ENCODE measurements around the gene TMEM255B. TPM values are rescaled to one million over a fixed set of nuclear protein-coding genes. Genes with fewer than 3 reads are reported as not detected.

TMEM255B gene
- total and polyA plus RNA-seq, 7 experiments from 2014 or later = 0.08 to 3.3 (median 1.3) TPM; not detected in 1

GRCh38 chr13:113739527-113740285 is 19.3 kb upstream of the TMEM255B start:
- DNase-seq (no peak), ATAC-seq (no peak)
- ChIA-PET CTCF (no interaction called here), POLR2A (no interaction called here)
- Mint-ChIP-seq H3K4me3 (no peak overlapping the region), H3K4me1 (peaks cover 9 to 26% (median 24%) of the 10 kb centered on the region in 7 donors), H3K27me3 (peaks cover 5 to 36% (median 15%) of the 10 kb centered on the region in 5 donors), H3K36me3 (no peaks in the 10 kb centered on the region), H3K9me3 (no peaks in the 10 kb centered on the region), H3K27ac (no peak overlapping the region)
- peaks cover 0 to 19% of the 10 kb centered on the region in 2 donors for H3K4me1 ChIP-seq (ENCODE audit: control insufficient read depth in 2 of 2, insufficient read depth in 2 of 2, low read length in 2 of 2)
- no peak overlapping the region for H3K4me3 ChIP-seq (ENCODE audit: low read length)
- intact Hi-C loops (cut with micrococcal nuclease) = loop anchor here in 1 of 2 donors (2.0 kb wide), 1 partner anchor 19 kb away; the partner anchor contains the start of gene TMEM255B
- no peak overlapping the region for H3K27ac ChIP-seq (ENCODE audit: low read depth, low read length)
- no peaks in the 10 kb centered on the region for H3K27me3 ChIP-seq (ENCODE audit: control insufficient read depth in 2 of 2, insufficient read depth in 2 of 2, low read length in 2 of 2)
- H3K36me3 ChIP-seq (ENCODE audit: control insufficient read depth in 2 of 3, insufficient read depth in 3 of 3, low read length in 3 of 3) = no peaks in the 10 kb centered on the region
- H3K9me3 ChIP-seq (ENCODE audit: control insufficient read depth in 2 of 3, low read length in 3 of 3) = no peaks in the 10 kb centered on the region

- Histone ChIP-seq H3K27ac (ENCODE audit: low read depth, low read length) (no peak overlapping the region), H3K36me3 (ENCODE audit: control insufficient read depth in 2 of 3, insufficient read depth in 3 of 3, low read length in 3 of 3) (no peaks in the 10 kb centered on the region), H3K9me3 (ENCODE audit: control insufficient read depth in 2 of 3, low read length in 3 of 3) (no peaks in the 10 kb centered on the region), H3K4me1 (ENCODE audit: control insufficient read depth in 2 of 2, insufficient read depth in 2 of 2, low read length in 2 of 2) (peaks cover 0 to 19% of the 10 kb centered on the region in 2 donors), H3K27me3 (ENCODE audit: control insufficient read depth in 2 of 2, insufficient read depth in 2 of 2, low read length in 2 of 2) (no peaks in the 10 kb centered on the region), H3K4me3 (ENCODE audit: low read length) (no peak overlapping the region)
- H3K4me3 Mint-ChIP-seq = peak overlapping the region in 1 of 10 donors; percentile 63
- intact Hi-C loops (cut with micrococcal nuclease) = loop anchor here in 1 of 2 donors (2.0 kb wide), 1 partner anchor 19 kb away; the partner anchor contains the start of gene TMEM255B
- H3K27me3 Mint-ChIP-seq = peaks cover 5 to 38% (median 19%) of the 10 kb centered on the region in 5 donors
- H3K27ac Mint-ChIP-seq = no peak overlapping the region
- no peaks in the 10 kb centered on the region for H3K36me3 Mint-ChIP-seq
- H3K4me1 Mint-ChIP-seq = peaks cover 9 to 29% (median 25%) of the 10 kb centered on the region in 7 donors
- POLR2A ChIA-PET = no interaction called here
- no peaks in the 10 kb centered on the region for H3K9me3 Mint-ChIP-seq
- DNase-seq (no peak), ATAC-seq (no peak)
- CTCF ChIA-PET = no interaction called here
Observed at GRCh38 chr13:113740286-113740556, 18.8 kb upstream of the TMEM255B start.

- peak overlapping the region in 5 of 10 donors; percentile 63 to 77 (median 70) for H3K4me3 Mint-ChIP-seq
- Histone ChIP-seq H3K27me3 (ENCODE audit: control insufficient read depth in 2 of 2, insufficient read depth in 2 of 2, low read length in 2 of 2) (no peaks in the 10 kb centered on the region), H3K36me3 (ENCODE audit: control insufficient read depth in 2 of 3, insufficient read depth in 3 of 3, low read length in 3 of 3) (no peaks in the 10 kb centered on the region), H3K4me1 (ENCODE audit: control insufficient read depth in 2 of 2, insufficient read depth in 2 of 2, low read length in 2 of 2) (peaks cover 0 to 19% of the 10 kb centered on the region in 2 donors), H3K4me3 (ENCODE audit: low read length) (no peak overlapping the region), H3K9me3 (ENCODE audit: control insufficient read depth in 2 of 3, low read length in 3 of 3) (no peaks in the 10 kb centered on the region), H3K27ac (ENCODE audit: low read depth, low read length) (no peak overlapping the region)
- intact Hi-C loops (cut with micrococcal nuclease) = loop anchor here in 1 of 2 donors (2.0 kb wide), 1 partner anchor 18 kb away; the partner anchor contains the start of gene TMEM255B
- no peaks in the 10 kb centered on the region for H3K9me3 Mint-ChIP-seq
- H3K4me1 Mint-ChIP-seq = peaks cover 9 to 29% (median 25%) of the 10 kb centered on the region in 7 donors
- no peak overlapping the region for H3K27ac Mint-ChIP-seq
- ATAC-seq = no peak
- ChIA-PET CTCF (interaction anchor here (1.2 kb wide), 1 partner anchor 14 kb away, joined by 3 read pairs; no protein-coding TSS in a partner anchor), POLR2A (interaction anchor here (0.7 to 0.9 kb wide), 2 partner anchors 16 to 94 kb away, joined by 3 read pairs; no protein-coding TSS in a partner anchor)
- DNase-seq = no peak
- H3K36me3 Mint-ChIP-seq = no peaks in the 10 kb centered on the region
- H3K27me3 Mint-ChIP-seq = peaks cover 5 to 38% (median 19%) of the 10 kb centered on the region in 5 donors
Observed at GRCh38 chr13:113740661-113741060, 18.4 kb upstream of the TMEM255B start.

GRCh38 chr13:113741191-113741668 is 17.8 kb upstream of the TMEM255B start:
- peak overlapping the region in 3 of 9 donors; percentile 0 to 76 (median 65) for H3K27ac Mint-ChIP-seq
- H3K9me3 Mint-ChIP-seq = no peaks in the 10 kb centered on the region
- no peaks in the 10 kb centered on the region for H3K9me3 ChIP-seq (ENCODE audit: control insufficient read depth in 2 of 3, low read length in 3 of 3)
- intact Hi-C loops (cut with micrococcal nuclease) = loop anchor here in 1 of 2 donors (2.0 kb wide), 1 partner anchor 18 kb away; the partner anchor contains the start of gene TMEM255B
- H3K27me3 Mint-ChIP-seq = peaks cover 5 to 38% (median 19%) of the 10 kb centered on the region in 5 donors
- peaks cover 0 to 19% of the 10 kb centered on the region in 2 donors for H3K4me1 ChIP-seq (ENCODE audit: control insufficient read depth in 2 of 2, insufficient read depth in 2 of 2, low read length in 2 of 2)
- DNase-seq (peak in 6 of 9 donors; percentile 31 to 48 (median 43)), ATAC-seq (peak; percentile 67)
- no peaks in the 10 kb centered on the region for H3K36me3 ChIP-seq (ENCODE audit: control insufficient read depth in 2 of 3, insufficient read depth in 3 of 3, low read length in 3 of 3)
- H3K27ac ChIP-seq (ENCODE audit: low read depth, low read length) = no peak overlapping the region
- H3K4me3 Mint-ChIP-seq = peak overlapping the region; percentile 23 to 77 (median 67)
- peaks cover 9 to 29% (median 25%) of the 10 kb centered on the region in 7 donors for H3K4me1 Mint-ChIP-seq
- no peak overlapping the region for H3K4me3 ChIP-seq (ENCODE audit: low read length)
- ChIA-PET CTCF (interaction anchor here (0.6 to 1.2 kb wide), 2 partner anchors 15 to 487 kb away, joined by 3 read pairs; no protein-coding TSS in a partner anchor), POLR2A (interaction anchor here (0.7 to 0.9 kb wide), 2 partner anchors 16 to 94 kb away, joined by 3 read pairs; no protein-coding TSS in a partner anchor)
- no peaks in the 10 kb centered on the region for H3K27me3 ChIP-seq (ENCODE audit: control insufficient read depth in 2 of 2, insufficient read depth in 2 of 2, low read length in 2 of 2)
- H3K36me3 Mint-ChIP-seq = no peaks in the 10 kb centered on the region

- CTCF ChIA-PET = interaction anchor here (0.6 kb wide), 1 partner anchor 486 kb away, joined by 3 read pairs; no protein-coding TSS in a partner anchor
Observed at GRCh38 chr13:113742000-113742441, 17.0 kb upstream of the TMEM255B start.

GRCh38 chr13:113742445-113743120 is 16.4 kb upstream of the TMEM255B start:
- no peaks in the 10 kb centered on the region for H3K36me3 Mint-ChIP-seq

More at GRCh38 chr13:113742000-113742441, 17.0 kb upstream of the TMEM255B start:
- H3K27me3 ChIP-seq (ENCODE audit: control insufficient read depth in 2 of 2, insufficient read depth in 2 of 2, low read length in 2 of 2) = no peaks in the 10 kb centered on the region
- no peak overlapping the region for H3K27ac ChIP-seq (ENCODE audit: low read depth, low read length)
- POLR2A ChIA-PET = no interaction called here
- intact Hi-C loops (cut with micrococcal nuclease) = loop anchor here in 1 of 2 donors (2.0 kb wide), 1 partner anchor 17 kb away; the partner anchor contains the start of gene TMEM255B
- DNase-seq (peak in 2 of 9 donors; percentile 19 to 22), ATAC-seq (peak; percentile 85)
- no peaks in the 10 kb centered on the region for H3K36me3 ChIP-seq (ENCODE audit: control insufficient read depth in 2 of 3, insufficient read depth in 3 of 3, low read length in 3 of 3)
- Mint-ChIP-seq H3K36me3 (no peaks in the 10 kb centered on the region), H3K9me3 (no peaks in the 10 kb centered on the region), H3K4me3 (peak overlapping the region; percentile 5 to 76 (median 62)), H3K27ac (peak overlapping the region in 2 of 9 donors; percentile 13 to 30), H3K27me3 (peaks cover 5 to 36% (median 19%) of the 10 kb centered on the region in 5 donors), H3K4me1 (peaks cover 9 to 29% (median 25%) of the 10 kb centered on the region in 7 donors)
- no peaks in the 10 kb centered on the region for H3K9me3 ChIP-seq (ENCODE audit: control insufficient read depth in 2 of 3, low read length in 3 of 3)
- H3K4me1 ChIP-seq (ENCODE audit: control insufficient read depth in 2 of 2, insufficient read depth in 2 of 2, low read length in 2 of 2) = peaks cover 0 to 19% of the 10 kb centered on the region in 2 donors
- no peak overlapping the region for H3K4me3 ChIP-seq (ENCODE audit: low read length)

More at GRCh38 chr13:113742445-113743120, 16.4 kb upstream of the TMEM255B start:
- no peak for DNase-seq
- no peaks in the 10 kb centered on the region for H3K36me3 ChIP-seq (ENCODE audit: control insufficient read depth in 2 of 3, insufficient read depth in 3 of 3, low read length in 3 of 3)
- ATAC-seq = peak; percentile 22
- CTCF ChIA-PET = no interaction called here
- H3K27me3 ChIP-seq (ENCODE audit: control insufficient read depth in 2 of 2, insufficient read depth in 2 of 2, low read length in 2 of 2) = no peaks in the 10 kb centered on the region
- no peak overlapping the region for H3K27ac ChIP-seq (ENCODE audit: low read depth, low read length)
- H3K27ac Mint-ChIP-seq = peak overlapping the region in 1 of 9 donors; percentile 40
- no peak overlapping the region for H3K4me3 ChIP-seq (ENCODE audit: low read length)
- no peaks in the 10 kb centered on the region for H3K9me3 Mint-ChIP-seq
- H3K27me3 Mint-ChIP-seq = peaks cover 5 to 34% (median 19%) of the 10 kb centered on the region in 5 donors
- no peaks in the 10 kb centered on the region for H3K9me3 ChIP-seq (ENCODE audit: control insufficient read depth in 2 of 3, low read length in 3 of 3)
- H3K4me3 Mint-ChIP-seq = peak overlapping the region; percentile 16 to 76 (median 64)
- H3K4me1 ChIP-seq (ENCODE audit: control insufficient read depth in 2 of 2, insufficient read depth in 2 of 2, low read length in 2 of 2) = peaks cover 0 to 19% of the 10 kb centered on the region in 2 donors
- intact Hi-C loops (cut with micrococcal nuclease) = no loop called here
- POLR2A ChIA-PET = no interaction called here
- peaks cover 9 to 29% (median 25%) of the 10 kb centered on the region in 7 donors for H3K4me1 Mint-ChIP-seq
